OCI-LY7 (cell line): Measurements from ENCODE around the gene LZTS3.

Experiments
- EZH2phosphoT487 ChIP-seq: fragments of 200-600 bp; sonication (generic); IDR thresholded peaks from 2 replicates; pipeline ENCODE4 v1.6.1; 2018; ENCODE audit warnings: low read depth, borderline replicate concordance, mild to moderate bottlenecking, mixed run types, antibody characterized with exemption, low read length, moderate library complexity, mixed read lengths
- TF ChIP-seq, protein P1 (sequence below): fragments of 200-600 bp; sonication (generic); conservative IDR thresholded peaks from 2 replicates; pipeline ENCODE4 v1.5.1; 2014; ENCODE audit warnings: mild to moderate bottlenecking, antibody characterized with exemption, low read length, moderate library complexity, mixed read lengths

GRCh38 chr20:3166913-3167342 is 6.4 kb downstream of the LZTS3 start:
- TF ChIP-seq, protein P1, sequence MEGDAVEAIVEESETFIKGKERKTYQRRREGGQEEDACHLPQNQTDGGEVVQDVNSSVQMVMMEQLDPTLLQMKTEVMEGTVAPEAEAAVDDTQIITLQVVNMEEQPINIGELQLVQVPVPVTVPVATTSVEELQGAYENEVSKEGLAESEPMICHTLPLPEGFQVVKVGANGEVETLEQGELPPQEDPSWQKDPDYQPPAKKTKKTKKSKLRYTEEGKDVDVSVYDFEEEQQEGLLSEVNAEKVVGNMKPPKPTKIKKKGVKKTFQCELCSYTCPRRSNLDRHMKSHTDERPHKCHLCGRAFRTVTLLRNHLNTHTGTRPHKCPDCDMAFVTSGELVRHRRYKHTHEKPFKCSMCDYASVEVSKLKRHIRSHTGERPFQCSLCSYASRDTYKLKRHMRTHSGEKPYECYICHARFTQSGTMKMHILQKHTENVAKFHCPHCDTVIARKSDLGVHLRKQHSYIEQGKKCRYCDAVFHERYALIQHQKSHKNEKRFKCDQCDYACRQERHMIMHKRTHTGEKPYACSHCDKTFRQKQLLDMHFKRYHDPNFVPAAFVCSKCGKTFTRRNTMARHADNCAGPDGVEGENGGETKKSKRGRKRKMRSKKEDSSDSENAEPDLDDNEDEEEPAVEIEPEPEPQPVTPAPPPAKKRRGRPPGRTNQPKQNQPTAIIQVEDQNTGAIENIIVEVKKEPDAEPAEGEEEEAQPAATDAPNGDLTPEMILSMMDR, result no peak
- TF ChIP-seq EZH2phosphoT487, result no peak
